Left ventricle myocardium inferior (tissue), 1 donor: Measurements from ENCODE around the gene SLC35F4. TPM values are rescaled to one million over a fixed set of nuclear protein-coding genes. Genes with fewer than 3 reads are reported as not detected.

Experiments used
- DNase-seq: peaks from one replicate; pipeline ENCODE4 v3.0.0-alpha.2; 2020
- H3K27ac ChIP-seq: fragments of 200-600 bp; replicated peaks from 2 replicates; pipeline ENCODE4 v1.8.0; 2021
- H3K27me3 ChIP-seq: fragments of 200-600 bp; 2 replicates; pipeline ENCODE4 v1.8.0; 2021; ENCODE audit warnings: low read depth
- H3K36me3 ChIP-seq: fragments of 200-600 bp; 2 replicates; pipeline ENCODE4 v1.8.0; 2021
- H3K4me1 ChIP-seq: fragments of 200-600 bp; 2 replicates; pipeline ENCODE4 v1.8.0; 2021
- H3K4me3 ChIP-seq: fragments of 200-600 bp; 2 replicates; pipeline ENCODE4 v1.8.0; 2021; ENCODE audit warnings: mild to moderate bottlenecking, moderate library complexity
- H3K9me3 ChIP-seq: fragments of 200-600 bp; replicated peaks from 2 replicates; pipeline ENCODE4 v1.8.0; 2021
- CTCF ChIP-seq: fragments of 200-600 bp; IDR thresholded peaks from 2 replicates; pipeline ENCODE4 v1.8.0; 2021; ENCODE audit warnings: antibody characterized with exemption, mild to moderate bottlenecking, borderline replicate concordance
- intact Hi-C: fragments of 100-400 bp; cut with micrococcal nuclease; formaldehyde crosslinking; loops from one replicate; pipeline ENCODE4 v1.11.0; 2022
- total RNA-seq: library from RNA; stranded (reverse); fragmentation: NEBNext Ultra II Directional; extraction: Animal tissue kit (Norgen Biotek cat#: 25700); gene quantifications from one replicate; pipeline ENCODE4 v1.2.1, GENCODE V29; 2021
- donor health status: DM: no; HTN: yes; CAD: no; lungs with severe emphysema.

SLC35F4 gene
- total RNA-seq, 1 donor from 2014 or later = not detected

- no peak overlapping the region for H3K27ac ChIP-seq
- H3K4me1 ChIP-seq = no peaks in the 10 kb centered on the region
- no peaks in the 10 kb centered on the region for H3K36me3 ChIP-seq
- DNase-seq = no peak
- H3K9me3 ChIP-seq = peaks cover 19% of the 10 kb centered on the region
- no peaks in the 10 kb centered on the region for H3K27me3 ChIP-seq
- H3K4me3 ChIP-seq = no peak overlapping the region
- intact Hi-C loops = no loop called here
- no peak for TF ChIP-seq CTCF
These were observed 316.0 kb downstream of the SLC35F4 start for GRCh38 chr14:57549765-57550420.

- intact Hi-C loops = no loop called here
- no peak for DNase-seq
- TF ChIP-seq CTCF = no peak
These were observed 316.8 kb downstream of the SLC35F4 start for GRCh38 chr14:57549016-57549564.

GRCh38 chr14:57547131-57547530, 318.8 kb downstream of the SLC35F4 start:
- intact Hi-C loops = no loop called here
- H3K36me3 ChIP-seq = no peaks in the 10 kb centered on the region
- H3K4me1 ChIP-seq = no peaks in the 10 kb centered on the region
- TF ChIP-seq CTCF = no peak
- no peak overlapping the region for H3K27ac ChIP-seq
- peaks cover 20% of the 10 kb centered on the region for H3K9me3 ChIP-seq
- DNase-seq = no peak
- H3K27me3 ChIP-seq = no peaks in the 10 kb centered on the region
- no peak overlapping the region for H3K4me3 ChIP-seq

More at GRCh38 chr14:57549016-57549564, 316.8 kb downstream of the SLC35F4 start:
- Histone ChIP-seq H3K36me3 (no peaks in the 10 kb centered on the region), H3K4me1 (no peaks in the 10 kb centered on the region), H3K27ac (no peak overlapping the region), H3K4me3 (no peak overlapping the region), H3K9me3 (peaks cover 12% of the 10 kb centered on the region), H3K27me3 (no peaks in the 10 kb centered on the region)

GRCh38 chr14:57533214-57533613, 332.7 kb downstream of the SLC35F4 start:
- Histone ChIP-seq H3K4me1 (no peaks in the 10 kb centered on the region), H3K4me3 (no peak overlapping the region), H3K36me3 (no peaks in the 10 kb centered on the region), H3K27me3 (no peaks in the 10 kb centered on the region), H3K9me3 (peaks cover 13% of the 10 kb centered on the region), H3K27ac (no peak overlapping the region)
- intact Hi-C loops = no loop called here
- no peak for DNase-seq
- TF ChIP-seq CTCF = peak; percentile 43

GRCh38 chr14:57530571-57530970, 335.3 kb downstream of the SLC35F4 start:
- TF ChIP-seq CTCF = no peak
- H3K36me3 ChIP-seq = no peaks in the 10 kb centered on the region
- H3K4me1 ChIP-seq = no peaks in the 10 kb centered on the region
- intact Hi-C loops = no loop called here
- DNase-seq = no peak
- H3K27ac ChIP-seq = no peak overlapping the region
- H3K4me3 ChIP-seq = no peak overlapping the region
- peaks cover 21% of the 10 kb centered on the region for H3K9me3 ChIP-seq
- H3K27me3 ChIP-seq = no peaks in the 10 kb centered on the region
